ENCODE measurements around the gene PRKAR1B.
"Not testable (repeated sequence)": the region's sequence is repeated elsewhere in the genome, so short reads cannot be mapped to it uniquely, and the experiment has no call there.

The PRKAR1B gene

GRCh38 chr7:759569-759968 is 32.5 kb upstream of the PRKAR1B start:
- in situ Hi-C loops (cut with MboI; ENCODE audit: low sequenced_read_pairs), result no loop called here

- in situ Hi-C loops (cut with MboI; ENCODE audit: low sequenced_read_pairs), result no loop called here
Observed at GRCh38 chr7:757741-758163, 30.7 kb upstream of the PRKAR1B start.

- in situ Hi-C loops (cut with MboI; ENCODE audit: low sequenced_read_pairs), result no loop called here
Observed at GRCh38 chr7:756928-757560, 30.0 kb upstream of the PRKAR1B start.

DNA sequence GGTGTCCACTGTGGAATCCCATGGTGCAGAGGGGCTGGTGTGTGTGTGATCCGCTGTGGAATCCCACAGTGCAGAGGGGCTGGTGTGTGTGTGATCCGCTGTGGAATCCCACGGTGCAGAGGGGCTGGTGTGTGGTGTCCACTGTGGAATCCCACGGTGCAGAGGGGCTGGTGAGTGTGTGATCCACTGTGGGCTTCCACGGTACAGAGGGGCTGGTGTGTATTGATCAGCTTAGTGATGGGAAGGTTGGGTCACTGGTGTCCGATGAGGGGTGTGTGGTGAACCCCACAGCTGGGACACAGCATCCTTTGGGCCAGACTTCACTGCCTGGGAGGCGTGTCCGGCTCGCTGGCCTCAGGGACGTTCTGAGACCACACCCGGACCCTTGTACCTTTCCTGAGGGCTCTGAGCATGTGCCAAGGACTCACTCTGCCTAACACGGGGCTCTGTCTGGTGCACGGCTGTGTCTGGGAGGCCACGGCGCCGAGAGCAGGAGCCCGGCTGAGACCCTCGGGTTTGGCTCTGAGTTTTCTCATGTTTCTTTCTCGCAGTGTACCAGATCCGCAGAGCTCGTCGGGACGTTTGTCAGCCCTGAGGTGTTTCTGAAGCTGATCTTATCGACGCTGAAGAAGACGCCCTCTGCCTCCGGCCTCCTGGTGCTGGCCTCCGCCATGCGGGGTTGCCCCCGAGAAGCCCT is 29.3 kb upstream of the PRKAR1B start:
- in situ Hi-C loops (cut with MboI; ENCODE audit: low sequenced_read_pairs), result no loop called here

DNA sequence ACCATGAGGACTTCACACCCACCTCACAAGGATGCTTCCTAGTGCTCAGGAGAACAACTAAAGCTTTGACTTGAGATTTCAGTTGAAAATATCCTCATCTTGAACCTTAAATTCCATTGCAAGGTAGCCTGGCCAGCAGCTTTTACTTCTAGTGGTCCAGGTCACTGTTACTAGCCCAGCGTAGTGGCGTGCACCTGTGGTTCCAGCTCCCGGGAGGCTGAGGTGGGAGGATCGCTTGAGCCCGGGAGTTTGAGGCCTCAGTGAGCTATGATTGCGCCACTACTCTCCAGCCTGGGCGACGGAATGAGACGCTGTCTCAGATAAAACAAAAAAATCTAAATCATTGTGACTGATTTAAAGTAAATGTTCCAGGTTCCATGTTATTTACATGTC is 28.3 kb upstream of the PRKAR1B start:
- in situ Hi-C loops (cut with MboI; ENCODE audit: low sequenced_read_pairs), result no loop called here

DNA sequence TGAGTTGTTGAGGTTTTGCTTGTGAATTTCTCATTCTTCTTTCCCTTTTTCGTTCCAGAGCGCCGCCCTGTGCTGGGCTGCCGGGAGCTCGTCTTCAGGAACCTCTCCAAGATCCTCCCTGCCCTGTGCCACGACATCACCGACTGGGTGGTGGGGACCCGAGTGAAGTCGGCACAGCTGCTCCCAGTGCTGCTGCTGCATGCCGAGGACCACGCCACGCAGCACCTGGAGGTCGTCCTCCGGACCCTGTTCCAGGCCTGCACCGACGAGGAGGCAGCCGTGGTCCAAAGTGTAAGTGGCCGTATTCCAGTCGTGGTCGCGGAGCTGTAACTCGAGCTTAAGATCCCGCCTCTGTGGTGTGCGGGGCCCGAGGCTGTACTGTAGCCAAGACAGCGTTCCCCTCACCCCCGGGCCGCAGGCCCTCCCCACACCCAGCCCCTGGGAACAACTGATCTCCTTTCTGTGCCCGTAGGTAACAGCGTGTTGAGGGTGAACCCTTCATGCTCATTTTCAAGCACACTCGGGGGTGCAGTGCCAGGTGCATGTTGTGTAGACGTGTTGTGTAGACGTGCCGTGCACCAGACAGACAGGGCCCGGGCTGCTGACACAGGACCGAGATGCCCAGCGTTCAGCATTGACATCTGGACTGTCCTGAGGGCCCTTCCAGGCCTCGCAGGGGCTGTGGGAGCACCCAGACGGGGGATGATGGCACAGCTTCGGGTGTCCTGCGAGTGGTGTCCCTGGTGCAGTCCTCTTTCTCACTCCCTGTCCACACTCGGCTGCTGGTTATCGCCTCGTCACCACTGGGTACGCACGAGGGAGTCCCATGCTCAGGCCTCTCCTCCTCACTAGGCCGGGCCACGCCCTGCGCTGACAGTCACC is 27.7 kb upstream of the PRKAR1B start:
- in situ Hi-C loops (cut with MboI; ENCODE audit: low sequenced_read_pairs), result no loop called here

GRCh38 chr7:753190-753589 is 26.1 kb upstream of the PRKAR1B start:
- in situ Hi-C loops (cut with MboI; ENCODE audit: low sequenced_read_pairs), result no loop called here

GRCh38 chr7:752256-752655 is 25.2 kb upstream of the PRKAR1B start:
- in situ Hi-C loops (cut with MboI; ENCODE audit: low sequenced_read_pairs), result not testable (repeated sequence)

DNA sequence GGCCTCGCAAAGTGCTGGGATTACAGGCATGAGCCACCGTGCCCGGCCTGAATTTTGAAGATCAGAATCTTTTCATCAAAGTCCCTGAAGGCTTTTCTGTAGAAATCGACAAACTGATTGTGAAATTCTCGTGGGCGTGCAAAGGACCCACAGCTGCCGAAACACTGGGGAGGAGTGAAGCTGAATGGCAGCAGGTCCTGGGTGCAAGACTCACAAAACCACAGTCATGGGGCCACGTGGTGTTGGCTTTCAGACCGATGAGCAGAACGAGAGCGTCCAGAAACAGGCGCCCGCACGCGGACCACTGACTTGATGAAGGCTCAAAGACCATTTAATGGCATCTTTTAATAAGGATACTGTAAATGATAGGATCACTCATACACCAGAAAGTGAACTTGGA is 24.7 kb upstream of the PRKAR1B start:
- in situ Hi-C loops (cut with MboI; ENCODE audit: low sequenced_read_pairs), result no loop called here

DNA sequence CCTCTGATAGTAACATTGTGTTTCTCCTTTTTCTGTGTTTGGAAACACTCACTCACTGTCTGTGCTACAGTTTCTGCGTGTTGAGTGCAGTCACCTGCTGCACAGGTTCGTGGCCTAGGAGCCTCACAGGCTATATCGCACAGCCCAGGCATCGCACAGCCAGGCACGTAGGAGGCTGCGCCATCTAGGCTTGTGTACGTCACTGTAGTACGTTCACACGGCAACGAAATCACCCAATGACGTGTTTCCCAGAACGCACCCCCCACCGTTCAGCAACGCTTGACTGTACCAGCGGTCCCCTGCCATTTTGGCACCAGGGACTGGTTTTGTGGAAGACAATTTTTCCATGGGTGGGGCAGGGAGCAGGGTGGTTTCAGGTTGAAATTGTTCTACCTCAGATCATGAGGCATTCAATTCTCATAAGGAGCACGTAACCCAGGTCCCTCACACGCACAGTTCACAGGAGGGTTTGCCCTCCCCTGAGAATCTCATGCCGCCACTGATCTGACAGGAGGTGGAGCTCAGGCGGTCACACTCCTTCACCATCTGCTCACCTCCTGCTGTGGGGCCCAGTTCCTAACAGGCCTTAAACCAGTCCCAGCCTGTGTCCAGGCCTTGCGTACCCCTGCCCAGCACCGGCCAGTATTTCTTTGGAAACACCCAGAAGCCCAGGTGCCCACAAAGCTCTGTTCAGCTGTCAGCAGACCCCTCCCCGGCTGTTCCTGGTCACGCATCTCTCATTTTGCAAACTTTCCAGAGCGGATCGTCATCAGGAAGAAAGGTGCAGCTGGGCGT is 23.2 kb upstream of the PRKAR1B start:
- in situ Hi-C loops (cut with MboI; ENCODE audit: low sequenced_read_pairs), result no loop called here

DNA sequence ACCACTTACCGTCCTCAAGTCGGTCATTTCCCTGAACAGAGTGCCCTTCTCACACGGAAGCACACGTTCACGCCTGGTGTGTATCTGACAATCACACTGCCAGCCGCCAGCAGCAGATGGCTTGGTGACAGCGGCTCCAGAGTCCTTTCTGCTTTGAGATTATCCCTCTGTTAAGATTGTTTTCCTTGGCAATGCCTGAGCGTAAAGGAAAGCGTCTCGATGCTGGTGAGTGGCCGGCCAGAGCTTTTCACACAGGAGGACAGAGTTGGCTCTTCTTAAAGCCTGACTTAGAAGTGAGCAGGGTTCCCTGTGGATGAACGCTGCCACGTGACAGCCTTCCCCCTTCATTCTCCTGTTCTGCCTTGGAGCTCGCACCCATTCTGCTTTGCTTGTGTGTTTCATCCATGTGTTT is 22.1 kb upstream of the PRKAR1B start:
- in situ Hi-C loops (cut with MboI; ENCODE audit: low sequenced_read_pairs), result no loop called here

GRCh38 chr7:748446-748845 is 21.4 kb upstream of the PRKAR1B start:
- in situ Hi-C loops (cut with MboI; ENCODE audit: low sequenced_read_pairs), result no loop called here

DNA sequence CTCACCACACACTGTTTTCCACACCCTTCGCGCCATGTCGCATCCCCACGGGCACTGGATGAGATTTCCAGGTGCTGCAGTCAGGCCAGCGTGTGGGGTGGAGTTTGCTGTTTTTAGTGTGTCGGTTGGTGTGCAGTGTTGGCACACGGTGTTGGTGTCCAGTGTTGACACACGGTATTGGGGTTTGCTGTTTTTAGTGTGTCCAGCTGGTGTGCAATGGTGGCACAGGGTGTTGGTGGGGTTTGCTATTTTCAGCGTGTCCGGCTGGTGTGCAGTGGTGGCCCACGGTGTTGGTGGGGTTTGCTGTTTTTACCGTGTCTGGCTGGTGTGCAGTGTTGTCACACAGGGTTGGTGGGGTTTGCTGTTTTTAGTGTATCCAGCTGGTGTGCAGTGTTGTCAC is 20.1 kb upstream of the PRKAR1B start:
- in situ Hi-C loops (cut with MboI; ENCODE audit: low sequenced_read_pairs), result no loop called here

- in situ Hi-C loops (cut with MboI; ENCODE audit: low sequenced_read_pairs), result no loop called here
Observed at GRCh38 chr7:746155-747061, 19.3 kb upstream of the PRKAR1B start.

- in situ Hi-C loops (cut with MboI; ENCODE audit: low sequenced_read_pairs), result no loop called here
Observed at GRCh38 chr7:745431-746154, 18.5 kb upstream of the PRKAR1B start.

DNA sequence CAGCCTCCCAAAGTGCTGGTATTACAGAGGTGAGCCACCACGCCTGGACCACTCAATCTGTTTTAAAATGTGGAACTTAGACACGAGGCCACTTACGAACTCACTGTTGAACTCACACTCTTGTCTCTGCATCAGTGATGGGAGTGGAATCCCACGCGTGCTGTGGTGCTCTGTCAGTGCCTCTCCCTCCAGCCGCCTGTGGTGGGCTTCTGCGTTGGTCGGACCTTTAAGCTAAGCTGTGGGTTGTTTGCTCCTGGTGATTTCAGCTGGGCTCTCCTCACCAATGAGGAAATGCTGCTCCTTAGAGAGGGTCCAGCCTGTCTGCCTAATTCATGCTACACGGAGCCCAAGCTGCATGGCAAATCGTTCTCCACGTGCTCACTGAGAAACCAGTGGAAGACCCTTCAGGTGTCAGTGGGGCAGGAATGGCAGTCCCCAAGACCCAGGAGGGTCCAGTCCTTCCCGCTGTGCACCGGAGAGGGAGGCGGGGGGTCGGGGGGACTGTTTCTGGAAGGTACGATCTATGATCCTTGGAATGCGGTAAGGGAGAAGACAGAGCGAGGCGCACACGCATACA is 17.9 kb upstream of the PRKAR1B start:
- in situ Hi-C loops (cut with MboI; ENCODE audit: low sequenced_read_pairs), result no loop called here

DNA sequence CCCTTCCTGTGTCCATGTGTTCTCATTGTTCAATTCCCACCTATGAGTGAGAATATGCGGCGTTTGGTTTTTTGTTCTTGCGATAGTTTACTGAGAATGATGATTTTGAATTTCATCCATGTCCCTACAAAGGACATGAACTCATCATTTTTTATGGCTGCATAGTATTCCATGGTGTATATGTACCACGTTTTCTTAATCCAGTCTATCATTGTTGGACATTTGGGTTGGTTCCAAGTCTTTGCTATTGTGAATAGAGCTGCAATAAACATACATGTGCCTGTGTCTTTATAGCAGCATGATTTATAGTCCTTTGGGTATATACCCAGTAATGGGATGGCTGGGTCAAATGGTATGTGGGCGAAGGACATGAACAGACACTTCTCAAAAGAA is 17.0 kb upstream of the PRKAR1B start:
- in situ Hi-C loops (cut with MboI; ENCODE audit: low sequenced_read_pairs), result not testable (repeated sequence)

DNA sequence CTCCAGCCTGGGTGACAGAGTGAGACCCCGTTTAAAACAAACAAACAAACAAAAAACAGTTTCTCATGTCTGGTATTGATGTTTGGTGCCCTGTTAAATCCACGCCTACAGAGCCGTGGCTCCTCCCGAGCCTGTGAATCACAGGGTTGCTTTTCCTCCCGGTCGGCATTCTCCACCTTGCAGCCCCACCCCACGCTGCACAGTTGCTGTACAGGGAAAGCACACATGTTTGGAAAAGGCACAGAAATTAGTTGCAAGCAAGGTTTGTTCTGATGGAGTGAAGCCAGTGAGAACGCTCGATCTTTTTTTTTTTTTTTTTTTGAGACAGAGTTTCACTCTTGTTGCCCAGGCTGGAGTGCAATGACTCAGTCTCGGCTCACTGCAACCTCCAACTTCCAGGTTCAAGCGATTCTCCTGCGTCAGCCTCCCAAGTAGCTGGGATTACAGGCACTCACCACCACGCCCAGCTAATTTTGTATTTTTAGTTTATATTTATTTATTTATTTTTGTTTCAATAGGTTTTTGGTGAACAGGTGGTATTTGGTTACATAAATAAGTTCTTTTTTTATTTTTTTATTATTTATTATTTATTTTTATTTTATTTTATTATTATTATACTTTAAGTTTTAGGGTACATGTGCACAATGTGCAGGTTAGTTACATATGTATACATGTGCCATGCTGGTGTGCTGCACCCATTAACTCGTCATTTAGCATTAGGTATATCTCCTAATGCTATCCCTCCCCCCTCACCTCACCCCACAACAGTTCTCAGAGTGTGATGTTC is 16.5 kb upstream of the PRKAR1B start:
- in situ Hi-C loops (cut with MboI; ENCODE audit: low sequenced_read_pairs), result not testable (repeated sequence)

All from HL-60/S4 (cell line).